Measurements from ENCODE around the gene GABPB1.

- TF ChIP-seq CTCF (IDR thresholded peaks at IDR 0.05; ENCODE audit: low read length): no peak
- TF ChIP-seq EZH2 (IDR thresholded peaks at IDR 0.05; ENCODE audit: borderline replicate concordance, low read length): no peak
Measured at GRCh38 chr15:50365570-50365969, 10.6 kb upstream of the GABPB1 start.
